Fibroblast of skin of abdomen (primary cell): ENCODE results near the gene ANXA9.
A peak's percentile ranks its signal among the peaks of the same experiment; 100 is the strongest.

Experiments
- DNase-seq: peaks from one replicate; pipeline ENCODE4 v3.0.0-alpha.2; 2013

ANXA9 gene

GRCh38 chr1:151005729-151006319, 23.7 kb downstream of the ANXA9 start:
- DNase-seq = no peak

- peak; percentile 79 for DNase-seq
Measured at GRCh38 chr1:151006327-151007052, 24.4 kb downstream of the ANXA9 start, which contains the start of gene MINDY1. Gene MINDY1, minus strand, starts transcription at chr1:151006902. Its CDS starts 4,285 bp downstream, at chr1:151002617.

- no peak for DNase-seq
Measured at GRCh38 chr1:151007853-151008243, 25.8 kb downstream of the ANXA9 start.

- peak; percentile 94 for DNase-seq
Measured at GRCh38 chr1:151008244-151009205, 26.4 kb downstream of the ANXA9 start, which contains the start of gene PRUNE1. Gene PRUNE1, plus strand, starts transcription at chr1:151008449. Its CDS starts 184 bp downstream, at chr1:151008633.

GRCh38 chr1:151009206-151009587, 27.1 kb downstream of the ANXA9 start:
- peak; percentile 58 for DNase-seq

- no peak for DNase-seq
Measured at GRCh38 chr1:151009674-151010345, 27.7 kb downstream of the ANXA9 start.

- DNase-seq = no peak
Measured at GRCh38 chr1:151010346-151010726, 28.2 kb downstream of the ANXA9 start.

- DNase-seq = no peak
Measured at GRCh38 chr1:151011154-151011850, 29.2 kb downstream of the ANXA9 start.

GRCh38 chr1:151012684-151013471, 30.8 kb downstream of the ANXA9 start:
- DNase-seq = no peak

- no peak for DNase-seq
Measured at GRCh38 chr1:151013518-151013917, 31.4 kb downstream of the ANXA9 start.

GRCh38 chr1:151024540-151025146, 42.6 kb downstream of the ANXA9 start:
- peak; percentile 58 for DNase-seq

GRCh38 chr1:151026460-151026859, 44.4 kb downstream of the ANXA9 start:
- no peak for DNase-seq

GRCh38 chr1:151032164-151032563, 50.1 kb downstream of the ANXA9 start:
- no peak for DNase-seq

- DNase-seq = no peak
Measured at GRCh38 chr1:151035167-151035566, 53.1 kb downstream of the ANXA9 start.

- no peak for DNase-seq
Measured at GRCh38 chr1:151036356-151036755, 54.3 kb downstream of the ANXA9 start, which contains the start of gene BNIPL. Gene BNIPL, plus strand, starts transcription at chr1:151036586. Its CDS starts 140 bp downstream, at chr1:151036726.

- DNase-seq = no peak
Measured at GRCh38 chr1:151037032-151037431, 54.9 kb downstream of the ANXA9 start.

GRCh38 chr1:151039521-151039920, 57.4 kb downstream of the ANXA9 start:
- no peak for DNase-seq

- no peak for DNase-seq
Measured at GRCh38 chr1:151043163-151043562, 61.1 kb downstream of the ANXA9 start.
